ENCODE results near the gene RIC8A.

RIC8A gene

DNA sequence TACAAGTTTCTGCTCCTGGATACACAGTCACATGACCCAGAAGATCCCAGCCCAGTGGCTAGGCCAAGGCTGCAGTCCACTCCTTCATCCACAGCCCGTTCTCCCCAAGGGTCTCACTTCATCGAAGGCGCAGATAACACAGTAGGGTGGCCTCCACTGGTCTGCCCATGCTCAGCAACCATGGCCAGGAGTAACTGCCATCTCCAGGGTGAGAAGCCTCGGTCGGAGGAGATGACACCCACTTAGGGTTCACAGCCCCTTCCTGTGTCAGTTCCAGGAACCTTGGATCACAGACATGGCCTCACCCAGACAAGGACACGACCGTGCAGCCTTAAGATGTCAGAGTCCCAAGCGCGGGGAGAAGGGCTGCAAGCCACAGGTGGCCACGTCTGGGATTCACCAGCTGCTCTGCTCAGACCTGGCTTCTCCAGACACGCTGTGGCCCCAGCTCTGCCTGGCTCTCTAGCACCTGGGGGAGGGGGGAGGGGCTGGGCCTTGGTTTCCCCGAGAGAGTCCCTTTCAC, 2.9 kb upstream of the RIC8A start:
- DNase-seq = no peak

- DNase-seq = no peak
Observed at GRCh38 chr11:205221-206001, 2.1 kb upstream of the RIC8A start.

- DNase-seq = no peak
Observed at GRCh38 chr11:206002-206384, 1.5 kb upstream of the RIC8A start.

DNA sequence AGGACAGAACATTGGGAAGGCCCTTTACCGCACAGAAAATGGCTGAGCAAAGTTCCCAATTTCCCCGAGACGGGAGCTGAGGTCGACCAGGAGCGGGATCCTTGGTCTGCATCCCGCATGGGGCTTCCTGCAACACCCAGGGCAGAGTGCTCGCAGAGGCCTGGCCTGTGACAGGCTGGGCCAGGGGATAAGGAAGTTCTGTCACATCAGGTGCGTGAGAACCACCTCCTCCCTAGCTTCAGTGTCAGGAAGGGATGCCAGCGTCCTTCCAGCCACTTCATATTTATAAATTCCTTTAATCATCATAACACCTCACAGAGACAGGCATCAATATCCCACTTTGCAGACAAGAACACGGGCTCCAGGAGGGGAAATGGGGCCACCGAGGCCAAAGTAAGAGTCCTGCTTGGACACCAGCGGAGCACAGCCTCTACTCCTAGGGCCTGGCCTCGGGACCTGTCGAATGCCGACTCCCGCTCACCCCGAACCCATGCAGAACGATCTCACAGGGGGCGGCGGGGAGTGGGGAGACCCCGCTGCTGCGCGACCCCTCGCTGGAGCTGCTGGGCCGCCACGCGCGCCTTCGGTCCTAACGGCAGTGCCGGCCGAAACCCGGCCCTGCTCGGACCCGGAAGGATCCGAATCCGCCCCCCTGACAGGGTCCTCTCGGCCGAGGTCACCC, 841 bp upstream of the RIC8A start:
- DNase-seq = no peak

- no peak for DNase-seq
Observed at GRCh38 chr11:207863-208180, 314 bp downstream of the RIC8A start.

DNA sequence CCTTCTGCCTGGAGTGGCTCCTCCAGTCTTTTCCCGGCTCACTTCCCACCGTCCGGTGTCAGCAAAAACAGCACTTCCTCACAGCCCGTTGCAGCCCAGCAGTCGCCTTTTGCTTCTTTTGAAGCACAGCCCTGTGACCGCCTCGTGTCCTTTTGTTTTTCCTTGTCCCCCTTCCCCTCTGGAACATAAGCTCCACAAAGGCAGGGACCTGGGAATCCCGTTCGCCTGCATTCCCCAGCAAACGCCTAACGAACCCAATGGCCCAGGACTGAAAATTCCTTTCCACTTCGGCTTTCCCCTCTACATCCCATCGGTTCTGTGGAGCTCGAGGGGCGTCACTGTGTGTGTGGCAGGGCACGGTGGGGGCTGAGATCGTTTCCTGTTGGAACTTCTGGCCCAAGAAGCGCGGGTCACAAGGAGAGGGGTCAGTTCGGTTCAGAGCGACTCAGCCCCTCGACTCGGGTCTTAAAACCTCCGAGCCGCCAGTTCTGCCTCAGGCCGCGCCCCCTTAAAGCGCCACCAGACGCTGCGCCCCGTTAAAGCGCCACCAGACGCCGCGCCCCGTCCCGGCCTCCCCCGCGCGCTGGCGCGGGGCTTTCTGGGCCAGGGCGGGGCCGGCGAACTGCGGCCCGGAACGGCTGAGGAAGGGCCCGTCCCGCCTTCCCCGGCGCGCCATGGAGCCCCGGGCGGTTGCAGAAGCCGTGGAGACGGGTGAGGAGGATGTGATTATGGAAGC, 841 bp downstream of the RIC8A start:
- peak; percentile 54 for DNase-seq

GRCh38 chr11:208917-209260, 1.4 kb downstream of the RIC8A start:
- no peak for DNase-seq

DNA sequence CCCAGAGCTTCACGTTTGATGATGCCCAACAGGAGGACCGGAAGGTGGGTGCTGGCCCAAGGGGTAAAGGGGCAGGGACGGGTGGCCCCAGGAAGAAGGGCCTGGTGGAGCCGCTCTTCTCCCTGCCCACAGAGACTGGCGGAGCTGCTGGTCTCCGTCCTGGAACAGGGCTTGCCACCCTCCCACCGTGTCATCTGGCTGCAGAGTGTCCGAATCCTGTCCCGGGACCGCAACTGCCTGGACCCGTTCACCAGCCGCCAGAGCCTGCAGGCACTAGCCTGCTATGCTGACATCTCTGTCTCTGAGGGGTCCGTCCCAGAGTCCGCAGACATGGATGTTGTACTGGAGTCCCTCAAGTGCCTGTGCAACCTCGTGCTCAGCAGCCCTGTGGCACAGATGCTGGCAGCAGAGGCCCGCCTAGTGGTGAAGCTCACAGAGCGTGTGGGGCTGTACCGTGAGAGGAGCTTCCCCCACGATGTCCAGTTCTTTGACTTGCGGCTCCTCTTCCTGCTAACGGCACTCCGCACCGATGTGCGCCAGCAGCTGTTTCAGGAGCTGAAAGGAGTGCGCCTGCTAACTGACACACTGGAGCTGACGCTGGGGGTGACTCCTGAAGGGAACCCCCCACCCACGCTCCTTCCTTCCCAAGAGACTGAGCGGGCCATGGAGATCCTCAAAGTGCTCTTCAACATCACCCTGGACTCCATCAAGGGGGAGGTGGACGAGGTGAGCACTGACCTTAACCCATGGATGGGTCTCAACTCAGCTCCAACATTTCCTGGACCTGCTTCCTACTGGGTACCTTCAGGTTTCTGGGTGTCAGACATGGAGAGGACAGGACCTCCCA, 2.0 kb downstream of the RIC8A start:
- DNase-seq = no peak

GRCh38 chr11:210122-210802, 2.8 kb downstream of the RIC8A start:
- DNase-seq = no peak

DNA sequence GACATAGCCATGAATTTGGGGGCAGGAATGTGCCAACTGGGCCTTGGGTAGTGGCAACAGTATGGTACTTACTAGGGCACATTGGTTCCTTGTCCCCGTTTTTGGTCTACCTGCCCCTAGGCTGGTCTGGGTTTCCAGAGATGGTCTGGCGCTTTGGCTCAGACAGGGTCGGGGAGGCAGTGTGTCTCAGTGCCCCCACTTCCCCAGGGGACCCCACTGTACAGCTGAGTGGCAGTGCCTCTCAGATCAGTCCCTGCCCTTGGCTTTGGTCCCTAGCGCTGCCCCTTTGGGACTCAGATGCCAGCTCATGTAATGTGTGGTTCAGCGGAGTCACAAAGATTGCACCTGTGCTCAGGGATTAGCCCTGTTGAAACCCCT, 3.3 kb downstream of the RIC8A start:
- no peak for DNase-seq

DNA sequence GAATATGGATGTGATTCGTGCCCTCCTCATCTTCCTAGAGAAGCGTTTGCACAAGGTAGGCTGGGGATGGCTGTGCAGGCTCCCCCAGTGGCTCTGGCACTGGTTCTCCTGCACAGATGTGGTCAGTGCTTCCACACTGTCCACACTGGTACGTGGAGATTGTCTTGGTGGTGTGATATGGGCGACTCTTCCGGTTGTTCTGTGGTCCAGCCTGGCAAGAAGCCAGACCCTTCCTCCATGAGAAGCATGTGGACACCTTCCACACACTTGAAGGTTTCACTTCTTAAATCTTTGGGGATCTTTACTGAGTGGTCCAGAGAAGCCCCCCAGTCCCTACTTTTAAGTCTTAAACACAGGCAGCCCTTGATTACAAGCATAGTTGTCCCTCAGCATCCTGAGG, 3.8 kb downstream of the RIC8A start:
- DNase-seq = no peak

GRCh38 chr11:211741-212140, 4.2 kb downstream of the RIC8A start:
- DNase-seq = no peak

- DNase-seq = no peak
Observed at GRCh38 chr11:212150-213100, 4.9 kb downstream of the RIC8A start.

DNA sequence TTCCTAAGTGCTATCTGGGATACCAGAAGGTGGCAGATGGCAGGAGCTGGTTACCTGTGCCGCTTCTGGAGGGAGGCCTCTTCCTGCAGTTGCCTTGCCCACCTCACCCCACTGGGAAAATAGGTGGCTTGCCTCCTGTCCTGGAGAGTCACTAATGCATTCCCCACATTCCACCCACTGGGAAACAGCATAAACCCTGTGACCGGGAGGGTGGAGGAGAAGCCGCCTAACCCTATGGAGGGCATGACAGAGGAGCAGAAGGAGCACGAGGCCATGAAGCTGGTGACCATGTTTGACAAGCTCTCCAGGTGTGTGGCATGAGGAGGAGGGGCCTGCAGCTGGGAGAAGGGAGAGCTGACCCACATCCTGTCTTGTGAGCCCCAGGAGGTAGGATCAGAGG, 5.6 kb downstream of the RIC8A start:
- no peak for DNase-seq

GRCh38 chr11:214083-214482, 6.6 kb downstream of the RIC8A start:
- DNase-seq = no peak

DNA sequence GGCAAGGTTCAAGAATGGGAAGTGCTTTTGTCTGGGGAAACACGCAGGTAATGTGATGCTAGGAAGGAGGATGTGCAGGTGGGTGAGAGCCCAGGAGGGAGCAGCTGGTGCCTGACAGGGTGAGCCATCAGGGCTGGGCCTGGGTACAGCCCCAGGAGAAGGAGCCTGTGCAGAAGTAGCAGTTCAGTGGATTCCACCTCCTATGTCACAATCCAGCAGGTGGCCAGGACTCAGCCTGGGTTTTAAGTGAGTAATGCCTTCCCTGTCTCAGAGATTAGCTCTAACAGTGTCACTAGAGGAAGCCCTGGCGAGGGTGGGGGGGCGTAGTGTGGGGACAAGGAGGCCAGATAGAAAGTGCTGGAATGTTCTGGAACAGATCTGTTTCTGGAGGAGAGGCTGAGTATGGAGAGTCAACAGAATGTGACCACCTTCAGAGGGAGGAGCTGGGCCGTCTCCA, 8.1 kb downstream of the RIC8A start:
- DNase-seq = no peak

- DNase-seq = no peak
Observed at GRCh38 chr11:216081-216974, 8.8 kb downstream of the RIC8A start.

GRCh38 chr11:217704-218103, 10.2 kb downstream of the RIC8A start:
- no peak for DNase-seq

DNA sequence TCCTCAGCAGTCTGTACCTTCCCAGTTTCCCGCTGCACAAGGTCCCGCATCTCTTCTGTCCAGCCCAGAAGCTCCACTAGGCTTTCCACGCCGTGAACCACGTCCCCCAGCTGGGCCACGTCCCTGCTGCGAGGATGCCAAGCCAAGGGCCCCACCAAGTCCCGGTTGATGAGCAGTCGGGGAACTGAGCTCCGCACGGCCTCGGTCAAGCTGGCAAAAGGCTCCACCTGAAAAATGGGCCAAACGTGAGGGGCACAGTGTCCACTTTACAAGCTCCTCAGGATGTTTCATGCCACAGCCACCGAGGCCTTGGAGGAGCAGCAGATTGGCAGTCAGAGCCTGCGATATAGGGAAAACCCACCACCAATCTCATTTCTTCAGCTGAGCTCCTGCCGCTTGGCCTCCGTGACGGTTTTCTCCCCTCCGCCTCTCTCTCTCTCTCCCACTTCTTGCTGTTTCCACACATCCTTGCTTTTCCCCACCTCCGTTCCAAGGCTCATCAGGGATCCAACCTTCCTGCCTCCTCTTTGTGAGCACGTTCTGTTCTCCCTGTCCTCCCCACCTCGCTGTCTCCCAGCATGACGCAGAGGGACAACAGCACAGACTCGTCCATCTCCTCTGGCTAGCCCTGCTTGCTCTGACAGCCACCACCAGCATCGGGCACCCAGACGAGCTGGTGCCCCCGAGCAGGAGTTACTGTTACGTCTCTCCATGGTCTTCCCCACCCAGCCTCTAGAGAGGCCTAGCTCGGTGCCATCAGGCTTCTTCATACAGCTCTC, 11.5 kb downstream of the RIC8A start:
- DNase-seq = no peak

Data from NCI-H1436 (cell line).